ENCODE measurements around the gene TMEM54.

DNA sequence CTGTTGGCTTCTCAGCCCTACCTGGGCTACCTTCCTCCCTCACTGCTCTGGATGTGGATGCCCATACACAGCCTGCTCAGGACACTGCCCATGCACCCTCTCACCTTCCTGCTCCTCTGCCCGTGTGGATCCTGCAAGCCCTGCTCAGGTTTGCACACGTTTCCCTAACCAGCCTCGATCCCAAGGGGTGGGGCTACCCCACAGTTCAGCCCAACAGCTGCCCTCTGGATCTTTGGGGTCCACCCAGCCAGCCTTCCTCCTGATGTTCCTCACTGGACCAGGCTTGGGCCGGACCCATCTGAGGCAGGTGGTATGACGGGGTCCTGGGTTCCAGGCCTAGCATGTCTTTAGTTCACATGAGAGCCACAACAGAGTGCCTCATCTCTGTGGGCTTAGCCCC lies 4.7 kb downstream of the TMEM54 start:
- TF ChIP-seq, protein P1, sequence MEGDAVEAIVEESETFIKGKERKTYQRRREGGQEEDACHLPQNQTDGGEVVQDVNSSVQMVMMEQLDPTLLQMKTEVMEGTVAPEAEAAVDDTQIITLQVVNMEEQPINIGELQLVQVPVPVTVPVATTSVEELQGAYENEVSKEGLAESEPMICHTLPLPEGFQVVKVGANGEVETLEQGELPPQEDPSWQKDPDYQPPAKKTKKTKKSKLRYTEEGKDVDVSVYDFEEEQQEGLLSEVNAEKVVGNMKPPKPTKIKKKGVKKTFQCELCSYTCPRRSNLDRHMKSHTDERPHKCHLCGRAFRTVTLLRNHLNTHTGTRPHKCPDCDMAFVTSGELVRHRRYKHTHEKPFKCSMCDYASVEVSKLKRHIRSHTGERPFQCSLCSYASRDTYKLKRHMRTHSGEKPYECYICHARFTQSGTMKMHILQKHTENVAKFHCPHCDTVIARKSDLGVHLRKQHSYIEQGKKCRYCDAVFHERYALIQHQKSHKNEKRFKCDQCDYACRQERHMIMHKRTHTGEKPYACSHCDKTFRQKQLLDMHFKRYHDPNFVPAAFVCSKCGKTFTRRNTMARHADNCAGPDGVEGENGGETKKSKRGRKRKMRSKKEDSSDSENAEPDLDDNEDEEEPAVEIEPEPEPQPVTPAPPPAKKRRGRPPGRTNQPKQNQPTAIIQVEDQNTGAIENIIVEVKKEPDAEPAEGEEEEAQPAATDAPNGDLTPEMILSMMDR (IDR thresholded peaks at IDR 0.05; ENCODE audit: insufficient read depth, low read depth, low read length) = no peak
- TF ChIP-seq EZH2 (IDR thresholded peaks at IDR 0.05; ENCODE audit: insufficient read depth, low read length) = no peak
